ENCODE data around the gene B3GLCT. TPM values are rescaled to one million over a fixed set of nuclear protein-coding genes. Genes with fewer than 3 reads are reported as not detected.

The B3GLCT gene
- total RNA-seq, 1 experiment from 2014 or later = 3.9 TPM

GRCh38 chr13:31209841-31210210, 10.1 kb downstream of the B3GLCT start:
- Histone ChIP-seq H3K4me2 (ENCODE audit: low read length) (no peak overlapping the region), H4K20me1 (ENCODE audit: insufficient read depth) (no peaks in the 10 kb centered on the region), H3K79me2 (ENCODE audit: insufficient read depth, low read length) (no peaks in the 10 kb centered on the region), H3K27ac (ENCODE audit: low read depth, low read length) (no peak overlapping the region), H3K9me2 (ENCODE audit: insufficient read depth) (no peaks in the 10 kb centered on the region), H3K4me3 (replicated peaks in 1 of 2; ENCODE audit: low read depth in 1 of 2, low read length in 2 of 2) (no peak overlapping the region), H3K9ac (ENCODE audit: low read length) (no peak overlapping the region), H3K9me3 (ENCODE audit: control insufficient read depth in 1 of 2, insufficient read depth in 1 of 2, low read depth in 1 of 2, low read length in 2 of 2) (no peaks in the 10 kb centered on the region), H3K27me3 (ENCODE audit: insufficient read depth, low read length) (no peaks in the 10 kb centered on the region), H2AFZ (ENCODE audit: low read depth, low read length, poor library complexity, severe bottlenecking) (no peak overlapping the region), H3K36me3 (ENCODE audit: control insufficient read depth in 1 of 2, insufficient read depth in 2 of 2, low read length in 2 of 2) (no peaks in the 10 kb centered on the region), H3K4me1 (ENCODE audit: control insufficient read depth in 1 of 2, insufficient read depth in 2 of 2, low read length in 2 of 2) (peaks cover 6 to 7% of the 10 kb centered on the region in 2 experiments)
- ChIA-PET POLR2A (no interaction called here), RAD21 (ENCODE audit: low non-redundant PET in 1 of 2, low total read pairs in 2 of 2, uncharacterized antibody in 2 of 2, unreplicated experiment in 2 of 2) (no interaction called here), CTCF (interaction anchor here (1.1 to 1.4 kb wide), 2 partner anchors 10 to 221 kb away, joined by 3 read pairs; partner anchors contain the start of gene B3GLCT)
- ATAC-seq = no peak
- DNase-seq (ENCODE audit: low read depth, low spot score) = no peak
- BruUV-seq (replicated peaks) = no TSS peak
- intact Hi-C loops (cut with micrococcal nuclease) = no loop called here
- TF ChIP-seq ELF1 (IDR thresholded peaks at IDR 0.05; ENCODE audit: borderline replicate concordance, low read depth) = no peak
- TF ChIP-seq EGR1 (IDR thresholded peaks at IDR 0.05; ENCODE audit: low read depth) = no peak
- no peak for TF ChIP-seq JUND (IDR thresholded peaks at IDR 0.05)
- TF ChIP-seq POLR2A (IDR thresholded peaks at IDR 0.05; ENCODE audit: borderline replicate concordance, extremely low read depth, insufficient read depth, insufficient read length) = no peak
- no peak for TF ChIP-seq TCF7L2 (IDR thresholded peaks at IDR 0.05; ENCODE audit: borderline replicate concordance, extremely low read depth, insufficient read depth, insufficient read length)
- no peak for TF ChIP-seq MAX (IDR thresholded peaks at IDR 0.05)
- no peak for TF ChIP-seq ZFX (IDR thresholded peaks at IDR 0.05)
- no peak for TF ChIP-seq ZBTB33 (IDR thresholded peaks at IDR 0.05; ENCODE audit: extremely low read depth, insufficient replicate concordance, low read length)
- no peak for TF ChIP-seq FOSL1 (IDR thresholded peaks at IDR 0.05; ENCODE audit: low read depth)
- TF ChIP-seq SP1 (IDR thresholded peaks at IDR 0.05; ENCODE audit: low read depth) = no peak
- no peak for TF ChIP-seq POLR2AphosphoS5 (IDR thresholded peaks at IDR 0.05; ENCODE audit: low read depth, low read length)
- no peak for TF ChIP-seq SRF (IDR thresholded peaks at IDR 0.05; ENCODE audit: low read depth)
- TF ChIP-seq CEBPB (IDR thresholded peaks at IDR 0.05; ENCODE audit: low read depth) = no peak
- TF ChIP-seq CTCF (IDR thresholded peaks at IDR 0.05 in 2 of 3, conservative IDR thresholded peaks at IDR 0.05 in 1 of 3; ENCODE audit: borderline replicate concordance in 1 of 3, insufficient read depth in 1 of 3, low read depth in 2 of 3, low read length in 2 of 3) = no peak
- TF ChIP-seq YY1 (IDR thresholded peaks at IDR 0.05; ENCODE audit: extremely low read depth, insufficient replicate concordance, low read depth, low read length) = no peak
- TF ChIP-seq SIN3A (IDR thresholded peaks at IDR 0.05; ENCODE audit: low read depth) = no peak
- no peak for TF ChIP-seq EZH2phosphoT487 (IDR thresholded peaks at IDR 0.05; ENCODE audit: borderline replicate concordance)
- no peak for TF ChIP-seq CBX3 (IDR thresholded peaks at IDR 0.05; ENCODE audit: low read depth)

Data from HCT116 (cell line).